Ishikawa (cell line): ENCODE measurements around the gene STOML1.

Source experiments
- CEBPB ChIP-seq: IDR thresholded peaks from 2 replicates; pipeline ENCODE4 v1.6.1; 2012
- CREB1 ChIP-seq: IDR thresholded peaks from 2 replicates; pipeline ENCODE4 v1.6.1; 2012; ENCODE audit warnings: low read depth
- EP300 ChIP-seq: IDR thresholded peaks from 2 replicates; pipeline ENCODE4 v1.6.1; 2012; ENCODE audit warnings: borderline replicate concordance
- MAX ChIP-seq: IDR thresholded peaks from 2 replicates; pipeline ENCODE4 v1.6.1; 2012
- NFIC ChIP-seq: IDR thresholded peaks from 2 replicates; pipeline ENCODE4 v1.6.1; 2012
- RAD21 ChIP-seq: IDR thresholded peaks from 2 replicates; pipeline ENCODE4 v1.6.1; 2012; ENCODE audit warnings: low read depth
- TCF12 ChIP-seq: IDR thresholded peaks from 2 replicates; pipeline ENCODE4 v1.6.1; 2012; ENCODE audit warnings: low read depth
- USF1 ChIP-seq: IDR thresholded peaks from 2 replicates; pipeline ENCODE4 v1.6.1; 2012
- YY1 ChIP-seq: IDR thresholded peaks from 2 replicates; pipeline ENCODE4 v1.6.1; 2012; ENCODE audit warnings: low read depth
- ZBTB7A ChIP-seq: IDR thresholded peaks from 2 replicates; pipeline ENCODE4 v1.6.1; 2012; ENCODE audit warnings: low read depth

- TF ChIP-seq EP300, result no peak
- no peak for TF ChIP-seq RAD21
- no peak for TF ChIP-seq ZBTB7A
- no peak for TF ChIP-seq MAX
- TF ChIP-seq CEBPB, result no peak
- no peak for TF ChIP-seq TCF12
- TF ChIP-seq CREB1, result no peak
- TF ChIP-seq YY1, result no peak
- TF ChIP-seq NFIC, result no peak
- no peak for TF ChIP-seq USF1
Observed at GRCh38 chr15:73992594-73992898, 451 bp upstream of the STOML1 start.
